Small intestine (tissue), 7 donors: Measurements from ENCODE around the gene MAPK10. TPM values are rescaled to one million over a fixed set of nuclear protein-coding genes. Genes with fewer than 3 reads are reported as not detected.
A peak's percentile ranks its signal among the peaks of the same experiment; 100 is the strongest.

Experiments used
- DNase-seq, 2 donors: peaks; one replicate each; pipeline versions ENCODE4 v3.0.0 to v3.0.0-alpha.2; 2013
- FAIRE-seq: peaks from 2 replicates; lab custom pipeline; 2012; peaks lifted over from hg19 to GRCh38; lab: Jason Lieb, UNC
- H3K27ac ChIP-seq, 3 donors: one replicate each; pipeline ENCODE4 v1.5.1; 2013; ENCODE audit warnings: low read length in 2 of 3, mild to moderate bottlenecking in 2 of 3, control low read depth in 1 of 3, inconsistent platforms in 1 of 3, low read depth in 1 of 3, moderate library complexity in 1 of 3
- H3K27me3 ChIP-seq, 3 donors: one replicate each; pipeline ENCODE4 v1.6.1; 2013; ENCODE audit warnings: low read length in 3 of 3, inconsistent platforms in 1 of 3; ENCODE audit not compliant: control insufficient read depth in 3 of 3, insufficient read depth in 3 of 3
- H3K36me3 ChIP-seq, 3 donors: one replicate each; pipeline ENCODE4 v1.6.1; 2013; ENCODE audit warnings: low read length in 3 of 3, inconsistent platforms in 1 of 3, low read depth in 1 of 3, mild to moderate bottlenecking in 1 of 3, moderate library complexity in 1 of 3; ENCODE audit not compliant: control insufficient read depth in 3 of 3, insufficient read depth in 2 of 3
- H3K4me1 ChIP-seq, 3 donors: one replicate each; pipeline ENCODE4 v1.6.1; 2013; ENCODE audit warnings: low read length in 2 of 3, inconsistent platforms in 1 of 3, low read depth in 1 of 3, mild to moderate bottlenecking in 1 of 3, moderate library complexity in 1 of 3; ENCODE audit not compliant: control insufficient read depth in 3 of 3, insufficient read depth in 2 of 3
- H3K4me3 ChIP-seq, 3 donors: one replicate each; pipeline ENCODE4 v1.5.1; 2013; ENCODE audit warnings: low read length in 3 of 3, control low read depth in 1 of 3, inconsistent platforms in 1 of 3, low read depth in 1 of 3, mild to moderate bottlenecking in 1 of 3, moderate library complexity in 1 of 3
- H3K9me3 ChIP-seq, 2 donors: one replicate each; pipeline ENCODE4 v1.6.1; 2013; ENCODE audit warnings: low read depth in 1 of 2, low read length in 1 of 2; ENCODE audit not compliant: control insufficient read depth in 2 of 2, insufficient read depth in 1 of 2
- WGBS, 3 donors: extraction: QIAGEN DNeasy Blood & Tissue Kit; methylation state at CpG; one replicate each; pipeline ENCODE4 v1.1.7; 2013; 5-methylcytosine and 5-hydroxymethylcytosine counted together
- polyA plus RNA-seq, 4 donors: library from polyadenylated mRNA; stranded (reverse) in 3 of 4; unstranded in 1 of 4; fragments of 200-250 nt in 3 of 4; fragments of 120-200 nt in 1 of 4; gene quantifications; one replicate each; pipeline versions ENCODE4 v1.2.1 to v1.2.3, GENCODE V29; 2013
- donor health status: healthy with polysubstance abuse.
- donor health status: control.
- donor health status: control.
- donor health status: Bipolar disorder and iron deficiency.
- donor health status: healthy.

The MAPK10 gene
- polyA plus RNA-seq, 4 donors, result 0.22 to 8.9 (median 5.0) TPM

DNA sequence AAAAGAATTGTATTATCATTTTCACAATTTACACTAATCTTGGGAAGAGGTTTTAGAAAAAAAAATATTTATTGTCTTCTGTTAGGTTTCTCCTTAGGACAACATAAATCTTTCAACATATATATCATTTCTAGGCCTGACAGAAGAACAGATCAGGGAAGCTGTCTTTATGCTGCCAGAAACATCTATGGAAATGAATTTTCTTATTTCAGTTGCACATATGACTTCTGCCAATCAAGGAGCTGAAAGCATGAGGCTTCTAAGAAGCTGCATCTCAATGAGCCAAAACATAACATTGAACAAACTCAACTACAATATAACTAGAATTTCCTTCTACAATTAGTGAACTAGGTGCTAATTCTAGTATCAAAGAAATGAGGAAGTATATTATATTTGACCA lies 258.4 kb downstream of the MAPK10 start:
- no peak for DNase-seq
- no peak for FAIRE-seq
- Histone ChIP-seq H3K27ac (no peak overlapping the region), H3K4me3 (no peak overlapping the region), H3K9me3 (no peaks in the 10 kb centered on the region), H3K27me3 (no peaks in the 10 kb centered on the region), H3K36me3 (no peaks in the 10 kb centered on the region), H3K4me1 (no peaks in the 10 kb centered on the region)

GRCh38 chr4:86100539-86101215 lies 259.2 kb downstream of the MAPK10 start:
- Histone ChIP-seq H3K36me3 (no peaks in the 10 kb centered on the region), H3K4me3 (no peak overlapping the region), H3K9me3 (no peaks in the 10 kb centered on the region), H3K27ac (no peak overlapping the region), H3K27me3 (no peaks in the 10 kb centered on the region), H3K4me1 (no peaks in the 10 kb centered on the region)
- WGBS, 3 donors, result 60 to 82% (median 74%) methylated on average over 7 of the region's 7 CpGs
- DNase-seq (no peak), FAIRE-seq (no peak)

DNA sequence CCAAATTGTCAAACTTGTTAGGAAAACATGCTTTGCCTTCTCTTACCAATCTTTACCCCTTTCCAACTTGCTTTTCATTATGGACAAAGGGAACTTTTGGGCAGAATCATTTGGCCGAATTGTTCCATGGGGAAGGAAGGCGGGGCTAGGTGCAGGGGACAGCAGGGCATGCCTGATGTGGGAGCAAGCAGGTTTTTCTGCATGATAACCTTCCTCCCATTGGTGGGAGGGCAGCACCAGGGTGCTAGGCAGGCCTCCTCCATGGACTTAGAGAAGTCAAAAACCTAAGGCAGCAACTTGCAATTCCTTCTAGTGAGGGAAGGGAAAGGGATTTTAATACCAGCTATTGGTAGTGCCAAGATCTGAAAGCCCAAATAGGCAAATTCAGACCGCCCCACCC lies 260.5 kb downstream of the MAPK10 start:
- FAIRE-seq, result no peak
- no peaks in the 10 kb centered on the region for H3K9me3 ChIP-seq
- no peaks in the 10 kb centered on the region for H3K4me1 ChIP-seq
- H3K4me3 ChIP-seq, result no peak overlapping the region
- H3K36me3 ChIP-seq, result no peaks in the 10 kb centered on the region
- H3K27ac ChIP-seq, result no peak overlapping the region
- 67 to 82% (median 70%) methylated on average over 3 of the region's 3 CpGs for WGBS, 3 donors
- no peak for DNase-seq
- H3K27me3 ChIP-seq, result no peaks in the 10 kb centered on the region

DNA sequence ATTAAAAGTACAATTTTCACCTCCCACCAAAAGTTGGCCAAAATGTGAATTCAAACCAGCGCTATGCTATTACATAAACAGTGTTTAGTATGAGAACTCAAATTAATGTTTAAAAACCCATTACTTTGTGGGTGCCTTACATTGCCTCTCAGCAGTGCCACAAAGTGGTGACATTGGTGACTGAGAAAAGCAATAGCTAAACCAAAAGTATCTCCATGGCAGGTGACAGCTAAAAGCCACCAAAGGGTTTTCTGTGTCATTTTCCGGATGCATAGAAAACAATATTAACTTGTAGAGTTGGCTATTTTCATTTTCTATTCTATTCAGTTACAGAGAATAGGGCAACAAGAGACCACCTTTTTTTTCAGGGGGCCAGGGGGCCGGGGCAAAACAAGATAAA lies 261.2 kb downstream of the MAPK10 start:
- FAIRE-seq (no peak), DNase-seq (no peak)
- H3K27ac ChIP-seq, result no peak overlapping the region
- no peak overlapping the region for H3K4me3 ChIP-seq
- no peaks in the 10 kb centered on the region for H3K27me3 ChIP-seq
- H3K9me3 ChIP-seq, result no peaks in the 10 kb centered on the region
- H3K4me1 ChIP-seq, result no peaks in the 10 kb centered on the region
- H3K36me3 ChIP-seq, result no peaks in the 10 kb centered on the region
- WGBS, 3 donors, result 49 to 80% (median 62%) methylated on average over 3 of the region's 3 CpGs

DNA sequence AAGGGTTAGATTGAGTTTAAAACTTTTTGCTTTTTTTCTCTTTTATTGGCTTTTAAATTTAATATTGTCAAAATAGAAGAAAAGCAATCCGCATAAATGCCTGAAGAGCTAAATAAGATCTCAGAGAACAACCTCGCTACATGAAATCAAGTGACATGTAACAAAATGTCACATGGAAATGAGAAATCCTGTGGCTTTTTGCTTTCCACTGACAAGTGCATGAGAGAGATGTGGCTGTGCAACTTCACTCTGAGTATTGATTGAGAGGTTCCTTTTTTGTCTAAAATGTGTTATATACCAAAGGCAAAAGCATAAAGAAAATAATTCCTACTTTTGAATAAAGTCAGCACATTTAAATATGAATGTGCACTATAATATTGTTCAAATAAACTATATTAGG lies 263.5 kb downstream of the MAPK10 start:
- Histone ChIP-seq H3K4me1 (no peaks in the 10 kb centered on the region), H3K27ac (no peak overlapping the region), H3K36me3 (no peaks in the 10 kb centered on the region), H3K4me3 (no peak overlapping the region), H3K9me3 (no peaks in the 10 kb centered on the region), H3K27me3 (no peaks in the 10 kb centered on the region)
- WGBS, 3 donors, result 92 to 96% (median 95%) methylated on average over 2 of the region's 2 CpGs
- DNase-seq, result no peak
- no peak for FAIRE-seq

DNA sequence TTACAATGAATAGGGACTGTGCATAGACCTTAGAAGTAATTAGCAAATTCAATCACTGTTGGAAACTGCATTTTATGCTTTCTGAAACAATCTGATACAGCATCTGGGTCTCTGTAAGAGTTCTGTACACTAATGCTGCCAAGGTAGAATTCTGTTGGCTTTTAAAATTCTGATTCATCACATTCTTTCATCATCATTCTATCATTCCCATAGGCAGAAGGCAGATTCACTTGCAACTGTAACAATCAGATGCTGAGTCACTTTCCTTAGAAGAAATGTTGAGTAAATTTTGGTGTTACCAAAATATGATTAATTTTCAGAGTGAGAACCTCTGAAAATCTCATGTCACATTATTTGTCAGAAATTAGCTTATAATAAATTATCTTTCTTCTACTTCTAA lies 267.2 kb downstream of the MAPK10 start:
- H3K27me3 ChIP-seq, result no peaks in the 10 kb centered on the region
- FAIRE-seq, result no peak
- no peak overlapping the region for H3K27ac ChIP-seq
- no peaks in the 10 kb centered on the region for H3K4me1 ChIP-seq
- H3K9me3 ChIP-seq, result no peaks in the 10 kb centered on the region
- no peak for DNase-seq
- no peaks in the 10 kb centered on the region for H3K36me3 ChIP-seq
- H3K4me3 ChIP-seq, result no peak overlapping the region

GRCh38 chr4:86091201-86091600 lies 268.7 kb downstream of the MAPK10 start:
- no peak for DNase-seq
- H3K4me3 ChIP-seq, result no peak overlapping the region
- H3K27me3 ChIP-seq, result no peaks in the 10 kb centered on the region
- no peaks in the 10 kb centered on the region for H3K9me3 ChIP-seq
- H3K27ac ChIP-seq, result no peak overlapping the region
- peak; percentile 15 for FAIRE-seq
- no peaks in the 10 kb centered on the region for H3K36me3 ChIP-seq
- no peaks in the 10 kb centered on the region for H3K4me1 ChIP-seq

DNA sequence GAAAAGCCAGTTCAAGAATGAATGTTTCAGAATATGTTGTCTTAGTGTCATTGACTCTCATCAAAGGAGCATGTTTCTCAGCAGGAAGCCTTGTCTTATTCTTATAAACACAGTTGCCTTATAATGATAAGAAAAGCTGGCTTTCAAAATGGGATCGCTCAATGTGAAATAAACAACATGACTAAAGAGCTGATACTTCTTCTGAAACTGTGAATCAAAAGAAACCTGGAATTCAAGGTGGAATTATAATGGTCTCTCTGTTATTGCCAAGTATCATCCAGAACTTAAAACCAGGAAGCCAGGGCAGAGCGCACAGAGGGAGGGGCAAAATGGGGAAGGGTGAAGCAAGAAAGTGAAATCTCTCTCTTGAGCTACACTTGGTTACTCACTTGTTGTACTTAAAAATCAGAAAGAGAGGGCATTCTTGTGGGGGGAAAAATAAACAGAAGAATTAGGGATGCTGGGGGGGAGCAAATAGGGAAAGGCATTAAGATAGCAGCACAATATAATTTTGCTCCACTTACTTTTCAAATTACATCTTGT lies 270.0 kb downstream of the MAPK10 start:
- Histone ChIP-seq H3K4me1 (no peaks in the 10 kb centered on the region), H3K27ac (no peak overlapping the region), H3K27me3 (no peaks in the 10 kb centered on the region), H3K36me3 (no peaks in the 10 kb centered on the region), H3K4me3 (no peak overlapping the region), H3K9me3 (no peaks in the 10 kb centered on the region)
- WGBS, 3 donors, result 68 to 76% (median 70%) methylated on average over 2 of the region's 2 CpGs
- no peak for DNase-seq
- FAIRE-seq, result no peak

GRCh38 chr4:86089053-86089452 lies 270.8 kb downstream of the MAPK10 start:
- WGBS, 3 donors, result 50 to 86% (median 69%) methylated on average over 1 of the region's 1 CpG
- no peak overlapping the region for H3K4me3 ChIP-seq

More at GRCh38 chr4:86089053-86089452, 270.8 kb downstream of the MAPK10 start:
- Histone ChIP-seq H3K27ac (no peak overlapping the region), H3K4me1 (no peaks in the 10 kb centered on the region), H3K27me3 (no peaks in the 10 kb centered on the region), H3K9me3 (peaks cover 0 to under 1% of the 10 kb centered on the region in 2 donors), H3K36me3 (no peaks in the 10 kb centered on the region)
- FAIRE-seq, result no peak
- no peak for DNase-seq
